GM18508 (cell line): Measurements from ENCODE around the gene TTLL13.

Experiments used
- ATAC-seq: cut with Tn5 transposase; IDR thresholded peaks from one replicate; pipeline ENCODE4 v1.9.1; 2021; ENCODE audit warnings: moderate number of reproducible peaks; ENCODE audit not compliant: insufficient read depth, unreplicated experiment

The TTLL13 gene

GRCh38 chr15:90249203-90249863 lies at the start of gene TTLL13:
Gene TTLL13, plus strand, starts transcription at chr15:90249556. Its CDS starts 1,075 bp downstream, at chr15:90250631.
- ATAC-seq: no peak

GRCh38 chr15:90200534-90201129 lies 48.7 kb upstream of the TTLL13 start:
- no peak for ATAC-seq

- no peak for ATAC-seq
These were observed 48.0 kb upstream of the TTLL13 start, which contains the start of gene SEMA4B for GRCh38 chr15:90201130-90201943. Gene SEMA4B, plus strand, starts transcription at chr15:90201330. Its CDS starts 249 bp downstream, at chr15:90201579.

- no peak for ATAC-seq
These were observed 47.4 kb upstream of the TTLL13 start for GRCh38 chr15:90201944-90202375.

DNA sequence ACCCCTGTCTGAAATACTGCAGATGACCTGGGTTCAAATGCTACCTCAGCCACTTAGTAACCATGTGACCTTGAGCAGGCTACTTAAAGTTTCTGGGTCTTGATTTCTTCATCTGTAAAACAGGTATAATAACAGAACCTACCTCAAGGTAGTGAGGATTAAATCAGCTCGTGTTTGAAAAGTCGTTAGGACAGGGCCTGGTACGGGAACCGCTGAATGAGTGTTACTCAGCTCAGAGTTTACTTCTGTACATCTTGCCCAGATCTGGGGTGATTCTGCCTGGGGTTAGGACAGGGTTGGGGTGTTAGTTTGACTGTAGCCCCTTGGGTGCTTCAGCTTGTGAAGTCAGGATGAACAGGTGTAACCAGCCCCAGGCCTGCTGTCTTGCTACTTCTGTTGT lies 46.4 kb upstream of the TTLL13 start:
- ATAC-seq: no peak

DNA sequence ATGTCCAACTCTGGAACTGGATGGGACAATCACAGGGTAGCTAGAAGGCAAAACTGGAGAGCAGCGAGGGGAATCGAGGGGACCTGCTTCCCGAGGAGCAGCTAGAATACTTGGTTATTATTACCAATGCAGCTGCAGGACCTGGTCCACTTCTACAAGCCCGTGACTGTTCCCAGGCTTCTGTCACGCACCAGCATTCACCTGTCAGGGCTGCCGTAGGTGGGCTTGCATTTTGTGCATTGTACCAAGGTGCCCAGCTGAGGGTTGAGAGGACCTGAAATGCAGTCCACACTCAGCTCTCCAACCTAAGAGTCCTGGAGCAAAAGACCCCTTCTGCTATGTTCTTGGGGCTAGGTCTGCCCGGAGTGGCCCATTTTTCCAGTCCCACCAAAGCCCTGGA lies 45.9 kb upstream of the TTLL13 start:
- ATAC-seq: no peak

DNA sequence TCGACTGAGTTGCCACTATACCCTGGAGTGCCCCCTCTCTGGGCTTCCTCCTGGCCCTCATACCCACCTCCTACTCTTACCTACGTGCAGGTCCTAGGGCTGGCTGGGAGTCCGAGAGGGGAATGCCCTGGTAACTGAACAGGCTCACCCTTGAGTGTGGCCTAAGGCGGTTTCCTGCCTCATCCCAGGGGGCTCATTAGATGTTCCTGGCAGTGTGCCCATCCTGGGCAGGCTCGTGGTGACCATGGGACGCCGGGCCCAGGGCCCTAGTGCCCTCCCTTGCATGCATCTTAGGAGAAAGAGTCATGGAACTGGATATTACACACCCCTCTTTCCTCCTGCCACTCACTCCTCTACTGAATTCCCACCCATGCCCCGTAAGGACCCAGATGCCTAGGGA lies 45.4 kb upstream of the TTLL13 start:
- ATAC-seq: no peak

DNA sequence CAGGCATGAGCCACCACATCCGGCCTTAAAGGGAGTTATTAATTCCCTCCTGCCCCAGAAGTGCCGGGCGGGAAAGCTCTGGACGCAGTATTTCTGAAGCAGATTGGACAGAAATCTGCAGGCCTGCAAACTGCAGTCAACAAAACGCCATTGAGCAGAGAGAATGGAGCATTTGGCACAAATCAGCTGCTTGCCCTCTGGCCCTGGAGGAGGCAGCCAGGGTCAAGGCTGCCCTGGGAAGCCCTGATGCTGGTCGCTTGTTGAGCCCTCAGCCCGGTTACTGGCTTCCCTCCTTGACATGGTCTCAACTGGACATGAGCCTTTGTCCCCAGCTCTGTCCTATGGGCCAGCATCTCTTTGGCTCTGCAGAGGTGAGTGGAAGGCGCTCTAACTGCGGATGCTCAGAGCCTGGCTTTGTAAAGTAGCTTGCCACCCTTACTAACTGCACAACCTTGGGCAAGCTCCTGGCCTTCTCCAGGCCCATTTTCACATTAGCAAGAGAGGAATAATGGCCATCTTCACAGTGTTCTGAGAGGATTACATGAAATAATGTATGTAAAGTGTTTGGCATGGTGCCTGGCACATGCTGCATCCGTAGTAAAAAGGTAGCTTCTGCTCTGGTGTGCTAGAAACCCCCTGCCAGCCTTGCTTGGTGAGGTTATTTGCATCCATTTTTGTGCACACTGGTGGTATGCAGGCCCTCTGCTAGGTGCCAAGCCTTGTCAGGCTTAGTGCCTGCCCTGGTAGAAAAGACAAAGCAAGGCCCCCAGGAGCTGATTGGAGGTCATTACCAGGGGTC lies 44.1 kb upstream of the TTLL13 start:
- ATAC-seq: no peak

GRCh38 chr15:90205886-90206285 lies 43.5 kb upstream of the TTLL13 start:
- no peak for ATAC-seq

- ATAC-seq: no peak
These were observed 42.1 kb upstream of the TTLL13 start for GRCh38 chr15:90207252-90207651.

GRCh38 chr15:90208356-90208755 lies 41.0 kb upstream of the TTLL13 start:
- no peak for ATAC-seq

DNA sequence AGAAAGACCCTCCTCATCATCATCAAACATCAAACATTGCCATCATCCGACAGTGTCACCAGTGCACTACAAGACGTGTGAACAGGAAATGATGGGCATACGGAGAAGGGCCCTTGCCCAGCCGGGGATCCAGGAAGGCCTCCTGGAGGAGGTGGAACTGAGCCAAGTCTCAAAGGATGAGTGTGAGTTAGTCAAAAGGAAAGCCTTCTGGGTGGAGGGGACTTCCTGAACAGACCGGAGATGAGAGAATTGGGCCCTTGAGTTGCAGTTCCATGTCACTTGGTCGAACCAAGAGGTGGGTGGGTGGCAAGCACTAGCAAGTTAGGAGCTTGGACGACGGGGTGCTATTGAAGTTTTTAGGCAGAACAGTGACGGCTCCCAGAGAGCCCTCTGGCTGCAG lies 39.8 kb upstream of the TTLL13 start:
- ATAC-seq: no peak

GRCh38 chr15:90210593-90210992 lies 38.8 kb upstream of the TTLL13 start:
- ATAC-seq: no peak

- no peak for ATAC-seq
These were observed 38.3 kb upstream of the TTLL13 start for GRCh38 chr15:90211009-90211408.

DNA sequence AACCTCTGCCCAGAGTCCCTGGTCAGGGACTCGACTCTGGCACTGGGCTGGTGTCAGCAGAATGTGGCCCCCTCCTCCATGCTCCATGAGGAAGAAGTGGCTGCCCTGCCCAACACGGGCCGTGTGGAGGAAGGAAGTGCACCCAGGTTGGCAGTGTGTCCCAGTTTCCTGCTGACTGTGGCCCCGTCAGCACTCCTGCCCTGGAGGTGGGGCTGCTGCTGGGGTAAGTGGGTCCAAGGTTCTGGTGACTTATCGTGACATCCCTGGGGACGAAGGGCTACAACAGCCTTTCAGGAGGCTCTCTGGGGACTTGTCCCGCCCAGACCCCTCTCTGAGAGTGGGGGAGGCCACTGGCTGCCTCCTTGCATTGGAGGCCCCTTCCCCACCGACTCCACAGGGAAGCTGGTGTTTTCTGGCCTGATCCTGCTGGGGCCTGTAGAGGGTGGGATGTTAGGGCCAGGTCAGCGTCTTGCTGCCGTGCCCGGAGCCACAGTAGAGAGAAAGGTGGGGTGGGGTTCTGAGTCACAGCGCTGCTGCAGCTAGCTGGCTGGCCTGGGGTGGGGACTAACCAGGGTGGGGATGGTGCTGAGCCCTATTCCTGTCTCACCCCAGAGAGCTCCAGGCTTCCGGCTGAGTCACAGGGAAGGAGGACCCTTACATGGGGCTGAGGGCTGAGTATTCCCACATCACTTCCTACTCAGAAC lies 37.8 kb upstream of the TTLL13 start:
- ATAC-seq: no peak

DNA sequence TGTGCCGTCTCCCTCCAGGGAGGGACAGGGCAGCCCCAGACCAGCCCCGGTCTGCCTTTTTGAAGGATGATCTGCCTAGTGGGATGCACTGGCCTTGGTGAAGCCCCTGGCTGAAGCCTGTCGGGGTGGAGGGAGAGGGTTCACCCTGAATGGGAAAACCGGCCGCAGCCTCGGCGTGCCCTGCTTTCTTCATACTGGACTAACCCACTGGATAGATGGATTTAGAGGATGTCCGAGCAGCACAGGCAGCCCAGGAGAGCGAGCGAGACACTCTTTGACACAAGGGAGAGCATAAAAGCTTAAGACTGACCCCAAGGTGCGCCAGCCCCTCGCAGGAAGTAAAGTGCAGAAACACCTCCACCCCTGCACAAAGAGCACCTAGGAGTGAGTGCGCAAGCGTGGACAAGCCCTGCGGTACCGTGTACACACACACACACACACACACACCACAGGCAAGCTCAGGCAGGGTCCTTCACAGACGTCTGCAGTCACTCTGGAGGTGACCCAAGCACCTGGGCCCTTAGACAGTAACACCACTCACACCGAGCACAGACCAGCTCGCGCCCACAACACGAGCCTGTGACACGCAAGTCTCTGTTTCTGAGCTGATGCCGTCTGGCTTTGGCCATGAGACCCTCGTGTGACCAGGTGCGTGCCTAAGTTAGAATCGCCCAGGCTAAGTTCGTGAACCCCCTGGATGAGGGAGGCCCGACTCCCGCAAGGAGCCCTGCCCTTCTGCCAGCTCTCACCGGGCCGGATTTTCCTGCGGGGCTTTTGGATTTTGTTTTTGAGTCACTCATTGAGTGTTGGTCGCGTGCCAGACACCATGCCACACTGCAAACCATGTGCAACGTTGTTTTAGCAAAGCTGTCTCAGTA lies 36.9 kb upstream of the TTLL13 start:
- no peak for ATAC-seq

- ATAC-seq: no peak
These were observed 36.1 kb upstream of the TTLL13 start for GRCh38 chr15:90213122-90213817.

DNA sequence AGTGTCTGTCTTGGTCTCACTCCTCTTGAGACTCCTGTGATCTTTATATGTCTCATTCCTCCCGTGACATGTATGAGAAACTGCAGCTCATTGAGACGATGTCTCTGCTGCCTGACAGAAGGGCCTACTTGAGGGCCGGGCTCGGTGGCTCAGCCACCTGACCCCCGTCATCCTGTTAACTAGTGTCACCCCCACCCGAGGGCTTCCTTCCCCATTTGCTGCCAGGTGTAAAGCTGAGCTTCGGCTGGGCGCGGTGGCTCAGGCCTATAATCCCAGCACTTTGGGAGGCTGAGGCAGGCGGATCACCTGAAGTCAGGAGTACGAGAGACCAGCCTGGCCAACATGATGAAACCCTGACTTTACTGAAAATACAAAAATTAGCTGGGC lies 35.5 kb upstream of the TTLL13 start:
- ATAC-seq: no peak
